Measurements from ENCODE around the gene ENDOD1. TPM values are rescaled to one million over a fixed set of nuclear protein-coding genes. Genes with fewer than 3 reads are reported as not detected.

Gene ENDOD1
- total RNA-seq, 1 experiment from 2014 or later: 32.1 TPM

GRCh38 chr11:95095858-95096587 is 6.4 kb downstream of the ENDOD1 start:
- Histone ChIP-seq H4K20me1 (ENCODE audit: low read length) (no peaks in the 10 kb centered on the region), H3K9ac (ENCODE audit: low read length) (no peak overlapping the region), H3K4me2 (ENCODE audit: low read length) (peak overlapping the region; percentile 22), H3K36me3 (ENCODE audit: low read depth, low read length) (no peaks in the 10 kb centered on the region), H3K79me2 (ENCODE audit: low read length) (peaks cover 29% of the 10 kb centered on the region), H3K4me3 (ENCODE audit: low read length) (no peak overlapping the region), H3K9me2 (replicated peaks; ENCODE audit: low read length) (no peaks in the 10 kb centered on the region), H3F3A (ENCODE audit: low read length, unreplicated experiment) (no peaks in the 10 kb centered on the region), H3K27ac (ENCODE audit: low read length) (0 out of 2 replicates have a peak overlapping the region, but pooled peaks have one; percentile 7), H3K9me3 (ENCODE audit: low read length) (no peaks in the 10 kb centered on the region), H3K27me3 (ENCODE audit: low read length) (no peaks in the 10 kb centered on the region), H3K4me1 (ENCODE audit: insufficient read depth, low read length) (peaks cover 39% of the 10 kb centered on the region), H2AFZ (ENCODE audit: low read length) (no peak overlapping the region)
- TF ChIP-seq EZH2 (IDR thresholded peaks at IDR 0.05; ENCODE audit: low read length, unreplicated experiment): no peak
- TF ChIP-seq, protein P1, sequence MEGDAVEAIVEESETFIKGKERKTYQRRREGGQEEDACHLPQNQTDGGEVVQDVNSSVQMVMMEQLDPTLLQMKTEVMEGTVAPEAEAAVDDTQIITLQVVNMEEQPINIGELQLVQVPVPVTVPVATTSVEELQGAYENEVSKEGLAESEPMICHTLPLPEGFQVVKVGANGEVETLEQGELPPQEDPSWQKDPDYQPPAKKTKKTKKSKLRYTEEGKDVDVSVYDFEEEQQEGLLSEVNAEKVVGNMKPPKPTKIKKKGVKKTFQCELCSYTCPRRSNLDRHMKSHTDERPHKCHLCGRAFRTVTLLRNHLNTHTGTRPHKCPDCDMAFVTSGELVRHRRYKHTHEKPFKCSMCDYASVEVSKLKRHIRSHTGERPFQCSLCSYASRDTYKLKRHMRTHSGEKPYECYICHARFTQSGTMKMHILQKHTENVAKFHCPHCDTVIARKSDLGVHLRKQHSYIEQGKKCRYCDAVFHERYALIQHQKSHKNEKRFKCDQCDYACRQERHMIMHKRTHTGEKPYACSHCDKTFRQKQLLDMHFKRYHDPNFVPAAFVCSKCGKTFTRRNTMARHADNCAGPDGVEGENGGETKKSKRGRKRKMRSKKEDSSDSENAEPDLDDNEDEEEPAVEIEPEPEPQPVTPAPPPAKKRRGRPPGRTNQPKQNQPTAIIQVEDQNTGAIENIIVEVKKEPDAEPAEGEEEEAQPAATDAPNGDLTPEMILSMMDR (conservative IDR thresholded peaks at IDR 0.05; ENCODE audit: low read depth, low read length): no peak
- no peak for TF ChIP-seq EZH2phosphoT487 (IDR thresholded peaks at IDR 0.05; ENCODE audit: borderline replicate concordance, low read length)
- ChIA-PET POLR2A (ENCODE audit: unreplicated experiment) (interaction anchor here (0.5 to 0.6 kb wide), 2 partner anchors 11 to 51 kb away, joined by 3 to 8 read pairs; no protein-coding TSS in a partner anchor), CTCF (interaction anchor here (0.7 kb wide), 1 partner anchor 51 kb away, joined by 3 read pairs; no protein-coding TSS in a partner anchor)
- DNase-seq: peak; percentile 57
- intact Hi-C loops (cut with micrococcal nuclease): no loop called here
- BruUV-seq (replicated peaks): no TSS peak
- ATAC-seq: peak; percentile 30

DNA sequence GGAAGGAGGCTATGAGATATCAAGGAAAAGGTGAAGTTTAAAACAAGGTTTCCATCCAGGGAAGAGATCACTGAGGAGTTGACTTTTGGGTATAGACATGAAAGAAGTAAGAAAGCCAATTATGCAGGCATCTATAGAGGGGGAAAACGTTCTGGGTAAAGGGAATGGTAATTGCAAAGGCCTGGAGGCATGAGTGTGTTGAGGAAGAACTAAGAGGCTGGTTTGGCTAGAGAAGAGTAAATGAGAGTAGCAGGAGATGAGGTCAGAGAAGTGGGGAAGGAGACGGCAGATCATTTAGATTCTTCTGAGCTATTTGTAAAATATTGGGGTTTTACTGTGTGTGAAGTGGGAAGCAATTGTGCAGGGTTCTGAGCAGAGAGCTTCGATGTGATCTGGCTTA is 7.6 kb downstream of the ENDOD1 start:
- no TSS peak for BruUV-seq (replicated peaks)
- Histone ChIP-seq H4K20me1 (ENCODE audit: low read length) (no peaks in the 10 kb centered on the region), H3F3A (ENCODE audit: low read length, unreplicated experiment) (no peaks in the 10 kb centered on the region), H3K4me1 (ENCODE audit: insufficient read depth, low read length) (peaks cover 28% of the 10 kb centered on the region), H3K79me2 (ENCODE audit: low read length) (peaks cover 21% of the 10 kb centered on the region; the same call in 1 of the 2 replicates), H3K27ac (ENCODE audit: low read length) (no peak overlapping the region), H3K9me3 (ENCODE audit: low read length) (no peaks in the 10 kb centered on the region), H3K9ac (ENCODE audit: low read length) (no peak overlapping the region), H2AFZ (ENCODE audit: low read length) (no peak overlapping the region), H3K4me3 (ENCODE audit: low read length) (no peak overlapping the region), H3K9me2 (replicated peaks; ENCODE audit: low read length) (no peaks in the 10 kb centered on the region), H3K4me2 (ENCODE audit: low read length) (no peak overlapping the region), H3K27me3 (ENCODE audit: low read length) (no peaks in the 10 kb centered on the region), H3K36me3 (ENCODE audit: low read depth, low read length) (no peaks in the 10 kb centered on the region)
- ChIA-PET POLR2A (ENCODE audit: unreplicated experiment) (no interaction called here), CTCF (no interaction called here)
- TF ChIP-seq EZH2 (IDR thresholded peaks at IDR 0.05; ENCODE audit: low read length, unreplicated experiment) (no peak), EZH2phosphoT487 (IDR thresholded peaks at IDR 0.05; ENCODE audit: borderline replicate concordance, low read length) (no peak)
- TF ChIP-seq, protein P1 (conservative IDR thresholded peaks at IDR 0.05; ENCODE audit: low read depth, low read length): no peak
- ATAC-seq (no peak), DNase-seq (no peak)
- intact Hi-C loops (cut with micrococcal nuclease): no loop called here

DNA sequence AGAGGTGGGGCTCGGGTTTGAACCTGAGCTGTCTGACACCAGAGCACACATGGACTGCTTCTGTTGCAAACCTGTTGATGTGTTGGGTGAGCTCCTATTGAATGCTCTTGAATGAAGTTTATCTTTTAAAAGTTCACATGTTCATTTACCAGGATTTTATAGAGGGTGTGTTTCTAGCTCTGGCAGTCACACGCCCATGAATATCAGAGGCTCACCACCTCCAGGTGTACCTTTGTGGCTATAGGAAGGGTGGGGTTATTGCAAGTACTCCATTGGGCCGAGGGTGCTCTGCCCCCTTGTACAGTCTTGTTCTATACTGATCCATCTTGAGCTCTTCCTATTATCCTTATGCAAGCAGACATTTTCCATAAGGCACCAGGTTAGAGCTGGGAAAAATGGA is 9.2 kb downstream of the ENDOD1 start:
- no peak overlapping the region for H3K27ac ChIP-seq (ENCODE audit: low read length)
- POLR2A ChIA-PET (ENCODE audit: unreplicated experiment): no interaction called here

More for the DNA sequence above, 9.2 kb downstream of the ENDOD1 start:
- no peak for DNase-seq
- peaks cover 12% of the 10 kb centered on the region for H3K4me1 ChIP-seq (ENCODE audit: insufficient read depth, low read length)
- no peaks in the 10 kb centered on the region for H4K20me1 ChIP-seq (ENCODE audit: low read length)
- H3K36me3 ChIP-seq (ENCODE audit: low read depth, low read length): no peaks in the 10 kb centered on the region
- H3K27me3 ChIP-seq (ENCODE audit: low read length): no peaks in the 10 kb centered on the region
- H3K4me2 ChIP-seq (ENCODE audit: low read length): no peak overlapping the region
- H3K9ac ChIP-seq (ENCODE audit: low read length): no peak overlapping the region
- intact Hi-C loops (cut with micrococcal nuclease): no loop called here
- no peak overlapping the region for H3K4me3 ChIP-seq (ENCODE audit: low read length)
- H3K9me3 ChIP-seq (ENCODE audit: low read length): no peaks in the 10 kb centered on the region
- TF ChIP-seq, protein P1 (conservative IDR thresholded peaks at IDR 0.05; ENCODE audit: low read depth, low read length): no peak
- no TSS peak for BruUV-seq (replicated peaks)
- ATAC-seq: no peak
- H3K9me2 ChIP-seq (replicated peaks; ENCODE audit: low read length): no peaks in the 10 kb centered on the region
- CTCF ChIA-PET: interaction anchor here (0.6 kb wide), 1 partner anchor 94 kb away, joined by 3 read pairs; no protein-coding TSS in a partner anchor
- H2AFZ ChIP-seq (ENCODE audit: low read length): no peak overlapping the region
- no peaks in the 10 kb centered on the region for H3F3A ChIP-seq (ENCODE audit: low read length, unreplicated experiment)
- H3K79me2 ChIP-seq (ENCODE audit: low read length): peaks cover 16% of the 10 kb centered on the region; the same call in 1 of the 2 replicates
